Measurements from ENCODE around the gene POU2F1.

DNA sequence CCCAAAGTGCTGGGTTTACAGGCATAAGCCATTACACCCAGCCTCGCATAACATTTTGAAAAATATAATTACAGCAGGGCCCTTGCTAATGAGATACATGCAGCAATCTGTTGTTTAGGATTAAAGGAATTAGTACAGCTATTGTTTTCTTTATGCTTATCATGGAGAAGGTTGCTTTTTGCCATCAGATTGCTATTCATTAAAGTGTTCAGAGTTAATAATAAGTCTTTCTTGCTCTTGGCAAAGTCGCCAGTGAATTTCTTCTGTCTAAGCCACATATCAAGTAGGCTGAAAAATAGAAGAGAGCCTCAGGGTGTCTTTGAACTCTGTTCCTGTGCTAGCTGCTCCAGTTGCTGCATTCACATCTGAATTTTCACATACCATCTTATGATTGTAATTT lies 144.1 kb downstream of the POU2F1 start:
- TF ChIP-seq EZH2 (IDR thresholded peaks at IDR 0.05; ENCODE audit: borderline replicate concordance, low read depth, low read length, severe bottlenecking) = no peak
- no peak for TF ChIP-seq POLR2AphosphoS5 (IDR thresholded peaks at IDR 0.05; ENCODE audit: insufficient read depth, low read depth, low read length)
- TF ChIP-seq POLR2A (IDR thresholded peaks at IDR 0.05; ENCODE audit: low read depth, low read length) = no peak
